WTC11 (cell line): ENCODE data around the gene BMP7. TPM values are rescaled to one million over a fixed set of nuclear protein-coding genes. Genes with fewer than 3 reads are reported as not detected.

Experiments
- ATAC-seq: fragments of 200-7000 bp; cut with Tn5 transposase; 2 replicates; pipeline ENCODE4 v1.10.0; 2021; ENCODE audit warnings: mild to moderate bottlenecking, moderate library complexity
- CTCF ChIA-PET: fragments of 300-600 bp; sonication (Branson Sonifier 250); formaldehyde crosslinking; loops from one replicate; lab custom pipeline; 2021; ENCODE audit warnings: antibody characterized with exemption; lab: Charles Lee
- POLR2A ChIA-PET: fragments of 350-600 bp; sonication (Branson Sonifier 250); formaldehyde crosslinking; loops from one replicate; lab custom pipeline; 2021; ENCODE audit warnings: antibody characterized with exemption; lab: Charles Lee
- DNase-seq: peaks from one replicate; pipeline ENCODE4 v3.0.0; 2021; ENCODE audit warnings: low spot score
- H3K27ac Mint-ChIP-seq: 2 replicates; pipeline ENCODE4 v1.8.0; 2021; ENCODE audit warnings: mixed read lengths
- H3K27me3 Mint-ChIP-seq: 2 replicates; pipeline ENCODE4 v1.8.0; 2021; ENCODE audit warnings: low read depth, mild to moderate bottlenecking, moderate library complexity, mixed read lengths
- H3K36me3 Mint-ChIP-seq: 2 replicates; pipeline ENCODE4 v1.8.0; 2021; ENCODE audit warnings: mixed read lengths
- H3K4me1 Mint-ChIP-seq: 2 replicates; pipeline ENCODE4 v1.8.0; 2022; ENCODE audit warnings: mixed read lengths
- H3K4me3 Mint-ChIP-seq: 2 replicates; pipeline ENCODE4 v1.8.0; 2021; ENCODE audit warnings: mild to moderate bottlenecking, moderate library complexity, mixed read lengths
- H3K9me3 Mint-ChIP-seq: 2 replicates; pipeline ENCODE4 v1.8.0; 2021; ENCODE audit warnings: mixed read lengths
- ARID4B ChIP-seq: sonication (generic); formaldehyde crosslinking; IDR thresholded peaks from 2 replicates; pipeline ENCODE4 v1.8.0; 2023; ENCODE audit warnings: missing genetic modification reagents, mild to moderate bottlenecking, borderline replicate concordance
- ATF1 ChIP-seq: sonication (generic); formaldehyde crosslinking; IDR thresholded peaks from 2 replicates; pipeline ENCODE4 v1.8.1; 2023; ENCODE audit warnings: mild to moderate bottlenecking, moderate library complexity, missing genetic modification reagents
- ATF3 ChIP-seq: sonication (generic); formaldehyde crosslinking; conservative IDR thresholded peaks from 2 replicates; pipeline ENCODE4 v1.8.1; 2022; ENCODE audit warnings: mild to moderate bottlenecking, missing genetic modification reagents
- GABPB1 ChIP-seq: sonication (generic); formaldehyde crosslinking; IDR thresholded peaks from 2 replicates; pipeline ENCODE4 v1.8.1; 2023; ENCODE audit warnings: mild to moderate bottlenecking, missing genetic modification reagents
- IRF2 ChIP-seq: sonication (generic); formaldehyde crosslinking; IDR thresholded peaks from 2 replicates; pipeline ENCODE4 v1.8.0; 2022; ENCODE audit warnings: low read depth, missing genetic modification reagents, borderline replicate concordance
- MLX ChIP-seq: sonication (generic); formaldehyde crosslinking; IDR thresholded peaks from 2 replicates; pipeline ENCODE4 v1.8.1; 2023; ENCODE audit warnings: mild to moderate bottlenecking, missing genetic modification reagents, moderate library complexity
- MXD4 ChIP-seq: fragments of 250-450 bp; sonication (Bioruptor Pico); IDR thresholded peaks from 2 replicates; pipeline ENCODE4 v1.8.0; 2021; ENCODE audit warnings: mild to moderate bottlenecking, moderate library complexity, borderline replicate concordance
- NFYB ChIP-seq: sonication (generic); formaldehyde crosslinking; conservative IDR thresholded peaks from 2 replicates; pipeline ENCODE4 v1.8.0; 2022; ENCODE audit warnings: low read depth, missing genetic modification reagents
- OVOL2 ChIP-seq: fragments of 250-450 bp; sonication (Bioruptor Pico); IDR thresholded peaks from 2 replicates; pipeline ENCODE4 v1.9.0; 2021; ENCODE audit warnings: mild to moderate bottlenecking, borderline replicate concordance
- PRDM15 ChIP-seq: sonication (generic); formaldehyde crosslinking; IDR thresholded peaks from 2 replicates; pipeline ENCODE4 v1.8.0; 2022; ENCODE audit warnings: missing genetic modification reagents
- PRRX2 ChIP-seq: fragments of 250-450 bp; sonication (Bioruptor Pico); IDR thresholded peaks from 2 replicates; pipeline ENCODE4 v1.8.0; 2021; ENCODE audit warnings: mild to moderate bottlenecking
- RELA ChIP-seq: sonication (generic); formaldehyde crosslinking; IDR thresholded peaks from 2 replicates; pipeline ENCODE4 v1.8.1; 2022; ENCODE audit warnings: missing genetic modification reagents, mild to moderate bottlenecking, borderline replicate concordance
- SMAD4 ChIP-seq: sonication (generic); formaldehyde crosslinking; IDR thresholded peaks from 2 replicates; pipeline ENCODE4 v1.8.0; 2022; ENCODE audit warnings: mild to moderate bottlenecking, missing genetic modification reagents
- STAT6 ChIP-seq: sonication (generic); formaldehyde crosslinking; conservative IDR thresholded peaks from 2 replicates; pipeline ENCODE4 v1.8.1; 2023; ENCODE audit warnings: mild to moderate bottlenecking, low read depth, missing genetic modification reagents, moderate library complexity
- TEAD1 ChIP-seq: sonication (generic); formaldehyde crosslinking; IDR thresholded peaks from 2 replicates; pipeline ENCODE4 v1.8.0; 2022; ENCODE audit warnings: mild to moderate bottlenecking, missing genetic modification reagents
- TP53 ChIP-seq: sonication (generic); formaldehyde crosslinking; IDR thresholded peaks from 2 replicates; pipeline ENCODE4 v1.8.1; 2023; ENCODE audit warnings: mild to moderate bottlenecking, missing genetic modification reagents
- USF1 ChIP-seq: sonication (generic); formaldehyde crosslinking; IDR thresholded peaks from 2 replicates; pipeline ENCODE4 v1.8.0; 2022; ENCODE audit warnings: mild to moderate bottlenecking, missing genetic modification reagents
- ZMAT4 ChIP-seq: fragments of 250-450 bp; sonication (Bioruptor Pico); IDR thresholded peaks from 2 replicates; pipeline ENCODE4 v1.9.0; 2021; ENCODE audit warnings: mild to moderate bottlenecking
- ZNF138 ChIP-seq: sonication (generic); formaldehyde crosslinking; conservative IDR thresholded peaks from 2 replicates; pipeline ENCODE4 v1.8.1; 2022; ENCODE audit warnings: mild to moderate bottlenecking, moderate library complexity, missing genetic modification reagents
- ZNF423 ChIP-seq: fragments of 250-450 bp; sonication (Bioruptor Pico); IDR thresholded peaks from 2 replicates; pipeline ENCODE4 v2.1.2; 2022; ENCODE audit warnings: mild to moderate bottlenecking, moderate library complexity
- ZNF425 ChIP-seq: fragments of 250-450 bp; sonication (Bioruptor Pico); conservative IDR thresholded peaks from 2 replicates; pipeline ENCODE4 v1.9.0; 2021; ENCODE audit warnings: mild to moderate bottlenecking
- total RNA-seq: library from RNA; stranded (reverse); gene quantifications from 3 replicates; pipeline ENCODE4 v1.2.3, GENCODE V29; 2021

Gene BMP7
- total RNA-seq, 1 experiment from 2014 or later: 40.7 TPM

GRCh38 chr20:57136734-57137133, 129.7 kb downstream of the BMP7 start (continued):
- TF ChIP-seq ARID4B (CRISPR knock-in tag): no peak
- no peak for TF ChIP-seq STAT6
- TF ChIP-seq PRDM15 (CRISPR knock-in tag): no peak
- no peak for TF ChIP-seq ATF1 (CRISPR knock-in tag)
- no peak for TF ChIP-seq MLX (CRISPR knock-in tag)
- no peak for TF ChIP-seq IRF2 (CRISPR knock-in tag)

- ATAC-seq (no peak), DNase-seq (no peak)
- no peak overlapping the region for H3K4me3 Mint-ChIP-seq
- no peaks in the 10 kb centered on the region for H3K36me3 Mint-ChIP-seq
- no peaks in the 10 kb centered on the region; the same call in 1 of the 2 replicates for H3K27me3 Mint-ChIP-seq
- POLR2A ChIA-PET: no interaction called here
- no peak overlapping the region for H3K27ac Mint-ChIP-seq
- no peaks in the 10 kb centered on the region for H3K4me1 Mint-ChIP-seq
- CTCF ChIA-PET: no interaction called here
- H3K9me3 Mint-ChIP-seq: no peaks in the 10 kb centered on the region
- TF ChIP-seq ZNF138 (CRISPR knock-in tag): no peak
- no peak for TF ChIP-seq TP53 (CRISPR knock-in tag)
- peak; percentile 36 for TF ChIP-seq NFYB (CRISPR knock-in tag)
- TF ChIP-seq IRF2 (CRISPR knock-in tag): no peak
- no peak for TF ChIP-seq OVOL2 (CRISPR knock-in tag)
- TF ChIP-seq TEAD1 (CRISPR knock-in tag): no peak
- TF ChIP-seq USF1 (CRISPR knock-in tag): peak; percentile 77
- no peak for TF ChIP-seq ZNF425
- TF ChIP-seq ATF3: no peak
- TF ChIP-seq MXD4: no peak
- no peak for TF ChIP-seq GABPB1
- TF ChIP-seq PRRX2 (CRISPR knock-in tag): no peak
- TF ChIP-seq RELA (CRISPR knock-in tag): no peak
- TF ChIP-seq ZNF423 (CRISPR knock-in tag): no peak
- no peak for TF ChIP-seq ZMAT4 (CRISPR knock-in tag)
- TF ChIP-seq SMAD4 (CRISPR knock-in tag): no peak
Measured at GRCh38 chr20:57135875-57136274, 130.6 kb downstream of the BMP7 start.
